Ascending aorta (tissue), 2 donors: Measurements from ENCODE around the gene L1CAM. TPM values are rescaled to one million over a fixed set of nuclear protein-coding genes. Genes with fewer than 3 reads are reported as not detected.

Source experiments
- DNase-seq, 2 donors: peaks; one replicate each; pipeline ENCODE4 v3.0.0-alpha.2; 2019; ENCODE audit warnings: low spot score in 2 of 2
- H3K27ac ChIP-seq, 2 donors: fragments of 200-600 bp; sonication (generic); one replicate each; pipeline ENCODE4 v1.5.1; 2016 to 2017; ENCODE audit warnings: mild to moderate bottlenecking in 1 of 2
- H3K27me3 ChIP-seq: fragments of 200-600 bp; sonication (generic); one replicate; pipeline ENCODE4 v1.5.1; 2017
- H3K36me3 ChIP-seq, 2 donors: fragments of 200-600 bp; sonication (generic); one replicate each; pipeline ENCODE4 v1.5.1; 2016
- H3K4me1 ChIP-seq, 2 donors: fragments of 200-600 bp; sonication (generic); one replicate each; pipeline ENCODE4 v1.5.1; 2016 to 2017; ENCODE audit warnings: mild to moderate bottlenecking in 1 of 2
- H3K4me3 ChIP-seq, 2 donors: fragments of 200-600 bp; sonication (generic); one replicate each; pipeline ENCODE4 v1.5.1; 2016 to 2017; ENCODE audit warnings: mild to moderate bottlenecking in 1 of 2
- H3K9me3 ChIP-seq, 2 donors: fragments of 200-600 bp; sonication (generic); one replicate each; pipeline ENCODE4 v1.5.1; 2016
- intact Hi-C: fragments of 100-400 bp; cut with DNase I; formaldehyde crosslinking; loops from one replicate; pipeline ENCODE4 v1.15.1; 2023
- total RNA-seq: library from RNA; depleted of rRNA; stranded (reverse); fragments of >200 nt; gene quantifications from one replicate; pipeline ENCODE4 v1.1.0, GENCODE V29; 2016
- TF ChIP-seq, protein P1 (sequence below), 3 experiments: fragments of 200-600 bp in 2 of 3; fragments of 450-650 bp in 1 of 3; sonication (generic) in 2 of 3; IDR thresholded peaks; one replicate each; pipeline ENCODE4 v1.5.1; 2016 to 2019; ENCODE audit warnings: antibody characterized with exemption in 3 of 3, mild to moderate bottlenecking in 1 of 3, moderate library complexity in 1 of 3

L1CAM gene
- total RNA-seq, 1 donor from 2014 or later, result 25.8 TPM

- TF ChIP-seq, protein P1, sequence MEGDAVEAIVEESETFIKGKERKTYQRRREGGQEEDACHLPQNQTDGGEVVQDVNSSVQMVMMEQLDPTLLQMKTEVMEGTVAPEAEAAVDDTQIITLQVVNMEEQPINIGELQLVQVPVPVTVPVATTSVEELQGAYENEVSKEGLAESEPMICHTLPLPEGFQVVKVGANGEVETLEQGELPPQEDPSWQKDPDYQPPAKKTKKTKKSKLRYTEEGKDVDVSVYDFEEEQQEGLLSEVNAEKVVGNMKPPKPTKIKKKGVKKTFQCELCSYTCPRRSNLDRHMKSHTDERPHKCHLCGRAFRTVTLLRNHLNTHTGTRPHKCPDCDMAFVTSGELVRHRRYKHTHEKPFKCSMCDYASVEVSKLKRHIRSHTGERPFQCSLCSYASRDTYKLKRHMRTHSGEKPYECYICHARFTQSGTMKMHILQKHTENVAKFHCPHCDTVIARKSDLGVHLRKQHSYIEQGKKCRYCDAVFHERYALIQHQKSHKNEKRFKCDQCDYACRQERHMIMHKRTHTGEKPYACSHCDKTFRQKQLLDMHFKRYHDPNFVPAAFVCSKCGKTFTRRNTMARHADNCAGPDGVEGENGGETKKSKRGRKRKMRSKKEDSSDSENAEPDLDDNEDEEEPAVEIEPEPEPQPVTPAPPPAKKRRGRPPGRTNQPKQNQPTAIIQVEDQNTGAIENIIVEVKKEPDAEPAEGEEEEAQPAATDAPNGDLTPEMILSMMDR (IDR thresholded peaks at IDR 0.05), result no peak
- intact Hi-C loops, result no loop called here
- H3K27me3 ChIP-seq, result peaks cover 5% of the 10 kb centered on the region
These were observed 59.0 kb downstream of the L1CAM start for GRCh38 chrX:153827016-153827415.

GRCh38 chrX:153825042-153825441 is 60.9 kb downstream of the L1CAM start:
- Histone ChIP-seq H3K4me1 (peaks cover 0 to 4% of the 10 kb centered on the region in 2 donors), H3K9me3 (no peaks in the 10 kb centered on the region), H3K36me3 (no peaks in the 10 kb centered on the region), H3K4me3 (no peak overlapping the region), H3K27ac (no peak overlapping the region), H3K27me3 (no peaks in the 10 kb centered on the region)
- intact Hi-C loops, result no loop called here
- TF ChIP-seq, protein P1 (IDR thresholded peaks at IDR 0.05), result no peak
- no peak for DNase-seq

More at GRCh38 chrX:153827016-153827415, 59.0 kb downstream of the L1CAM start:
- Histone ChIP-seq H3K4me3 (no peak overlapping the region), H3K9me3 (no peaks in the 10 kb centered on the region), H3K36me3 (no peaks in the 10 kb centered on the region), H3K4me1 (peaks cover 0 to 4% of the 10 kb centered on the region in 2 donors), H3K27ac (no peak overlapping the region)
- no peak for DNase-seq

DNA sequence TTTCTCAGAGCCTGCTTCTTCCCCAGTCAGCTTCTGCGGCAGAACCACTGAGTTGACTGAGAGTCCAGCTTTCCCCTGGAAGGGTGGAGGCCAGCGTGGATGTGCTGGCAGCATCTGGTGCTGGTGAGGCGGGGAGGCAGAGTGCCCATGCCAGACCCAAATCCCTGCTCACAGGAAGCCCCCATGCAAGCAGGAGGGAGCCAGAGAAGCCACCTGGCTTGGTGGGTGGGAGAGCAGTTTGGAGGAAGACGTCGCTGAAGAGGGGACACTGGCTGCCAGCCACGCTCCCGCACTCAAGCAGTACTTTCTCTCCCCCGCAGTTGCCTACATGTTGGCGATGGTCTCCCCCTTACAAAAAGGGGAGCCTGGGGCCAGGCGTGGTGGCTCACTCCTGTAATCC is 61.6 kb downstream of the L1CAM start:
- intact Hi-C loops, result no loop called here
- no peak for DNase-seq
- H3K36me3 ChIP-seq, result no peaks in the 10 kb centered on the region
- H3K4me3 ChIP-seq, result no peak overlapping the region
- no peak overlapping the region for H3K27ac ChIP-seq
- no peaks in the 10 kb centered on the region for H3K9me3 ChIP-seq
- no peaks in the 10 kb centered on the region for H3K27me3 ChIP-seq
- H3K4me1 ChIP-seq, result no peaks in the 10 kb centered on the region
- TF ChIP-seq, protein P1 (IDR thresholded peaks at IDR 0.05), result no peak

DNA sequence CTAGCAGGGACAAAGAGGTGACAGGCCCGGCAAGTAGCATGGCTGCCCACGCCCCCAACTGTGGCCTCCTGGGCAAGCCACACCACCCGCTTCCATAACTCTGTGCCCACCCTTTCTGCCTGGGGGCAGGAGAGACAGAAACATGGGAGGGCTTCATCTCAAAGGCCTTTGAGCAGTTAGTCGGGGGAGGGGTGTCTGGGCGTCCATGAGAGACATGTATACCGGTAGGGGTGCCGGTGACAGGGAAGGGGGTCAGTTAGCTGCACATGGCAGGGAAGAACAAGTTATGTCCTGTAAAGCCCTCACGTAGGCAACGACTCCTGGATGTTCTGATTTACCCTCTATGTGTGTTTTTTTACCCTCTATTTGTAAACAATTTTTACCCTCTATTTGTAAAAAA is 64.9 kb downstream of the L1CAM start:
- DNase-seq, result no peak
- Histone ChIP-seq H3K4me3 (no peak overlapping the region), H3K36me3 (no peaks in the 10 kb centered on the region), H3K27me3 (no peaks in the 10 kb centered on the region), H3K27ac (no peak overlapping the region), H3K9me3 (no peaks in the 10 kb centered on the region), H3K4me1 (no peaks in the 10 kb centered on the region)
- intact Hi-C loops, result no loop called here
- TF ChIP-seq, protein P1 (IDR thresholded peaks at IDR 0.05), result no peak

- TF ChIP-seq, protein P1 (IDR thresholded peaks at IDR 0.05), result no peak
- no peak for DNase-seq
These were observed 65.4 kb downstream of the L1CAM start for GRCh38 chrX:153820601-153821000.

More at GRCh38 chrX:153820601-153821000, 65.4 kb downstream of the L1CAM start:
- intact Hi-C loops, result no loop called here
- H3K4me3 ChIP-seq, result no peak overlapping the region
- no peaks in the 10 kb centered on the region for H3K9me3 ChIP-seq
- no peaks in the 10 kb centered on the region for H3K4me1 ChIP-seq
- no peaks in the 10 kb centered on the region for H3K36me3 ChIP-seq
- H3K27ac ChIP-seq, result no peak overlapping the region
- H3K27me3 ChIP-seq, result no peaks in the 10 kb centered on the region
